Lung (tissue), 12 donors: ENCODE results near the gene ITGB3. TPM values are rescaled to one million over a fixed set of nuclear protein-coding genes. Genes with fewer than 3 reads are reported as not detected.

ENCODE experiments used
- ATAC-seq: fragments of 200-7000 bp; cut with Tn5 transposase; one replicate; pipeline ENCODE4 v1.9.1; 2020; ENCODE audit warnings: moderate number of reproducible peaks; ENCODE audit not compliant: insufficient read depth, low FRiP score
- DNase-seq, 3 donors: peaks; one replicate each; pipeline ENCODE4 v3.0.0-alpha.2; 2013 to 2017
- H3K27ac ChIP-seq, 2 donors: one replicate each; pipeline ENCODE4 v1.5.1; 2013; ENCODE audit warnings: mild to moderate bottlenecking in 2 of 2, moderate library complexity in 2 of 2, control low read depth in 1 of 2, inconsistent platforms in 1 of 2, low read depth in 1 of 2, low read length in 1 of 2
- H3K27me3 ChIP-seq, 3 donors: one replicate each; pipeline ENCODE4 v1.5.1; 2013; ENCODE audit warnings: low read length in 2 of 3; ENCODE audit not compliant: control insufficient read depth in 3 of 3, insufficient read depth in 3 of 3
- H3K36me3 ChIP-seq, 4 donors: one replicate each; pipeline ENCODE4 v1.5.1; 2013; ENCODE audit warnings: low read length in 4 of 4, mild to moderate bottlenecking in 1 of 4, moderate library complexity in 1 of 4; ENCODE audit not compliant: control insufficient read depth in 4 of 4, insufficient read depth in 4 of 4
- H3K4me1 ChIP-seq, 5 donors: one replicate each; pipeline ENCODE4 v1.5.1; 2013; ENCODE audit warnings: low read length in 5 of 5, mild to moderate bottlenecking in 2 of 5, moderate library complexity in 1 of 5; ENCODE audit not compliant: control insufficient read depth in 5 of 5, insufficient read depth in 5 of 5
- H3K4me3 ChIP-seq: one replicate; pipeline ENCODE4 v1.5.1; 2013; ENCODE audit warnings: mild to moderate bottlenecking, control low read depth, moderate library complexity
- H3K9ac ChIP-seq, 2 donors: one replicate each; pipeline ENCODE4 v1.5.1; 2013; ENCODE audit warnings: low read length in 2 of 2, control low read depth in 1 of 2; ENCODE audit not compliant: insufficient read depth in 1 of 2
- H3K9me3 ChIP-seq, 4 donors: one replicate each; pipeline ENCODE4 v1.5.1; 2013; ENCODE audit warnings: low read length in 3 of 4, mild to moderate bottlenecking in 1 of 4, moderate library complexity in 1 of 4; ENCODE audit not compliant: control insufficient read depth in 4 of 4, insufficient read depth in 3 of 4
- WGBS, 2 donors: extraction: QIAGEN DNeasy Blood & Tissue Kit; methylation state at CpG; one replicate each; pipeline ENCODE4 v1.1.7; 2013; 5-methylcytosine and 5-hydroxymethylcytosine counted together
- polyA plus RNA-seq, 2 donors: library from polyadenylated mRNA; stranded (reverse); fragments of 200-250 nt; gene quantifications; one replicate each; pipeline ENCODE4 v1.2.1, GENCODE V29; 2013
- total RNA-seq, 2 donors: library from RNA; depleted of rRNA in 1 of 2; stranded (reverse); fragments of >200 nt in 1 of 2; gene quantifications; one replicate each; pipeline ENCODE4 v1.2.1, GENCODE V29; 2014 to 2021
- TF ChIP-seq, protein P1 (sequence below): IDR thresholded peaks from 2 replicates; pipeline ENCODE4 v1.5.1; 2012; ENCODE audit warnings: mild to moderate bottlenecking; ENCODE audit errors: control extremely low read depth, extremely low read depth
- donor health status: control.
- donor health status: control.
- donor health status: Bipolar disorder and iron deficiency.
- donor health status: healthy.
- donor health status: DM: yes; HTN: yes; CAD: no.

The ITGB3 gene
- total and polyA plus RNA-seq, 4 donors = 1.3 to 15.9 (median 7.7) TPM

DNA sequence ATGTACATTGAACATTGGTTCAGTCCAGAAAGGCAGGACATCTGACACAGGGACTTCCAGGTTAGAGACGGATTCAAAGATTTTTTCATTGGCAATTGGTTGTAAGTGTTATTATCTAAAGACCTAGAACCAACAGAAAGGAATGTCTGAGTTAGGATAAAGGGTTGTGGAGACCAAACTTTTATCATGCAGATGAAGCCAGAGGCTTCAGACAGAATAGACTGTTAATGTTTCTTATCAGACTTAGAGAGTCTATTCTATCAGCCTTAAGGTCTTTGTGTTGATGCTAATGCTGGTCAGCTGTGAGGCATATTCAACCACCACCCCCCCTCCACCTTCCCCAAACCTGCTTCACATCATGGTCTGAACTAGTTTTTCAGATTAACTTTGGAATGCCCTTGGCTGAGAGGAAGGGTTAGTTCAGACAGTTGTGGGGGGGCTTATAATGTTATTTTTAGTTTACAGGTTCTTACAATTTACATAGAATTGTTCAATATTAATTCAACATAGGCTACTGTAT lies 2.1 kb upstream of the ITGB3 start:
- no peak for DNase-seq
- 95% methylated on average over 1 of the region's 1 CpG for WGBS, 2 donors
- Histone ChIP-seq H3K9ac (no peak overlapping the region), H3K27me3 (peaks cover 0 to 15% (median 7%) of the 10 kb centered on the region in 3 donors), H3K4me1 (peaks cover 0 to 11% (median 4%) of the 10 kb centered on the region in 5 donors), H3K9me3 (no peaks in the 10 kb centered on the region), H3K36me3 (no peaks in the 10 kb centered on the region), H3K27ac (no peak overlapping the region), H3K4me3 (no peak overlapping the region)
- TF ChIP-seq, protein P1, sequence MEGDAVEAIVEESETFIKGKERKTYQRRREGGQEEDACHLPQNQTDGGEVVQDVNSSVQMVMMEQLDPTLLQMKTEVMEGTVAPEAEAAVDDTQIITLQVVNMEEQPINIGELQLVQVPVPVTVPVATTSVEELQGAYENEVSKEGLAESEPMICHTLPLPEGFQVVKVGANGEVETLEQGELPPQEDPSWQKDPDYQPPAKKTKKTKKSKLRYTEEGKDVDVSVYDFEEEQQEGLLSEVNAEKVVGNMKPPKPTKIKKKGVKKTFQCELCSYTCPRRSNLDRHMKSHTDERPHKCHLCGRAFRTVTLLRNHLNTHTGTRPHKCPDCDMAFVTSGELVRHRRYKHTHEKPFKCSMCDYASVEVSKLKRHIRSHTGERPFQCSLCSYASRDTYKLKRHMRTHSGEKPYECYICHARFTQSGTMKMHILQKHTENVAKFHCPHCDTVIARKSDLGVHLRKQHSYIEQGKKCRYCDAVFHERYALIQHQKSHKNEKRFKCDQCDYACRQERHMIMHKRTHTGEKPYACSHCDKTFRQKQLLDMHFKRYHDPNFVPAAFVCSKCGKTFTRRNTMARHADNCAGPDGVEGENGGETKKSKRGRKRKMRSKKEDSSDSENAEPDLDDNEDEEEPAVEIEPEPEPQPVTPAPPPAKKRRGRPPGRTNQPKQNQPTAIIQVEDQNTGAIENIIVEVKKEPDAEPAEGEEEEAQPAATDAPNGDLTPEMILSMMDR = no peak
- ATAC-seq = no peak

DNA sequence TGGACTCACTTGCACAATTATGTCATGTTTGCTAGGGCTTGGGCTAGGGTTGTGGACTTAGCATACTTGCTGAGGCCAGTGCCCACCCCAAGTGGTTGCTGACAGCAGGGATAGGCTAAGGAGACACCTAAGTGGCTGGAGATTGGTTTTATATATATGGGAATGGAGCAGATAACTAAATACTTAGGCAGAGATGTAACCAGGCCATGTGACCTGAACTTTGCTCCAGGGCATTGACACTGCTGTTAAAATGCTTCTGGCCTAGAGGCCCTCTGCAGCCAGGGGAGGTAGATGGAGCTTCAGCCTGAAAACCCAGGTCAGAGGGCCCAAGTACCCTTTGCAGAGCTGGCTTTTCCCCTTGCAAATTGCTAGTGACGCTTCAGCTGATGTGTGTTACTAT lies 1.4 kb upstream of the ITGB3 start:
- peaks cover 0 to 20% (median 9%) of the 10 kb centered on the region in 3 donors for H3K27me3 ChIP-seq
- H3K36me3 ChIP-seq = no peaks in the 10 kb centered on the region
- 96 to 97% methylated on average over 1 of the region's 1 CpG for WGBS, 2 donors
- DNase-seq (no peak), ATAC-seq (no peak)
- H3K4me3 ChIP-seq = no peak overlapping the region
- H3K9ac ChIP-seq = no peak overlapping the region
- H3K27ac ChIP-seq = no peak overlapping the region
- no peaks in the 10 kb centered on the region for H3K9me3 ChIP-seq
- peaks cover 0 to 11% (median 4%) of the 10 kb centered on the region in 5 donors for H3K4me1 ChIP-seq
- TF ChIP-seq, protein P1 = no peak

DNA sequence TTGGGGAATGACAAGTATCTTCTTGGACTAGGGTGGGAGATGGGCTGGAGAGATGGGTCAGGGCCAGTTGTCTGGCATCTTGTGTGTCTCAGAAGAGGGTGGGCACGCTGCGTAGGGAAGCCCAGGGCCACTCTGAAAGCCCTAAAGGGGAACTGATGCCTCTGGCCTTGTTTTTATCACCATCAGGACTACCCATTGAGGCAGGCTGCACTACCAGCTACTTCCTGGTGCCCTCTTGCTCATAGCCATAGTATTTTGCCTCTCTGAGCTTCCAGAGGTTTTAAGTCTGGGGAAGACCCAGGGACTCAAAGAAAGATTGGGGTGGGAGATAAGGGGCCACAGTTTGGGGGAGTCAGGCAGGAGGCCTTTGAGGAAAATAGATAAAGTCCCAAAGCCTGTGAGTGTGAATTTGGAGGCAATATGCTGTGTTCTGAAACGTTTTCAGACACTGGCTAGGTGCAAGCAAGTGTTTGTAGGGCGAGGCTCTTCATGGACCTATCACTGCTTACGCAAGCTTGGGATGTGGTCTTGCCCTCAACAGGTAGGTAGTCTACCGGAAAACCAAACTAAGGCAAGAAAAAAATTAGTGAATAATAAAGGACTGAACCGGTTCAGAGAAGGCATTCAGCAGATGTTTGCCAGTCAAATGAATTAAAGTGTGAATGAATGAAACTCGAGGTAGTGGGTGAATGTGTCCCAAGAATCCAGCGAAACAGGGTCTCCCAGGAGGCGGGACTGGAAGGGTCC lies 688 bp upstream of the ITGB3 start:
- DNase-seq = no peak
- 73 to 75% methylated on average over 10 of the region's 10 CpGs for WGBS, 2 donors
- Histone ChIP-seq H3K4me3 (no peak overlapping the region), H3K27me3 (peaks cover 0 to 20% (median 9%) of the 10 kb centered on the region in 3 donors), H3K36me3 (no peaks in the 10 kb centered on the region), H3K9me3 (no peaks in the 10 kb centered on the region), H3K27ac (peak overlapping the region in 1 of 2 donors; percentile 62), H3K4me1 (peaks cover 0 to 11% (median 4%) of the 10 kb centered on the region in 5 donors), H3K9ac (no peak overlapping the region)
- no peak for ATAC-seq
- TF ChIP-seq, protein P1 = no peak
